ENCODE measurements around the gene BAIAP2. TPM values are rescaled to one million over a fixed set of nuclear protein-coding genes. Genes with fewer than 3 reads are reported as not detected.

The BAIAP2 gene
- polyA plus RNA-seq, 1 donor from 2014 or later, result 17.5 TPM

GRCh38 chr17:81018044-81018802 lies 16.7 kb upstream of the BAIAP2 start:
- TF ChIP-seq SMC3 (conservative IDR thresholded peaks at IDR 0.05; ENCODE audit: poor library complexity), result no peak
- no peak for TF ChIP-seq TAF1 (IDR thresholded peaks at IDR 0.05; ENCODE audit: low read depth)
- TF ChIP-seq EZH2 (IDR thresholded peaks at IDR 0.05; ENCODE audit: borderline replicate concordance, insufficient read depth, low read length, poor library complexity, severe bottlenecking), result no peak
- no peak for TF ChIP-seq REST (IDR thresholded peaks at IDR 0.05; ENCODE audit: borderline replicate concordance)
- no peak for TF ChIP-seq MXI1 (conservative IDR thresholded peaks at IDR 0.05; ENCODE audit: poor library complexity, severe bottlenecking)
- no peak for TF ChIP-seq POLR2AphosphoS5 (IDR thresholded peaks at IDR 0.05)
- no peak for TF ChIP-seq RAD21 (conservative IDR thresholded peaks at IDR 0.05)
- TF ChIP-seq CTCF (IDR thresholded peaks at IDR 0.05; ENCODE audit: poor library complexity, severe bottlenecking), result no peak
- TF ChIP-seq EP300 (conservative IDR thresholded peaks at IDR 0.05; ENCODE audit: poor library complexity, severe bottlenecking), result no peak
- Histone ChIP-seq H4K20me1 (ENCODE audit: insufficient read depth) (no peaks in the 10 kb centered on the region), H3K27ac (ENCODE audit: low read length) (no peak overlapping the region), H2AFZ (ENCODE audit: low read depth, low read length) (no peak overlapping the region), H3K9me3 (ENCODE audit: low read length) (peaks cover 3% of the 10 kb centered on the region), H3K27me3 (ENCODE audit: insufficient read depth, low read depth, low read length) (no peaks in the 10 kb centered on the region), H3K9me2 (ENCODE audit: insufficient read depth, low read length) (no peaks in the 10 kb centered on the region), H3K36me3 (ENCODE audit: insufficient read depth, low read length) (no peaks in the 10 kb centered on the region), H3K4me2 (ENCODE audit: low read length) (no peak overlapping the region), H3K79me2 (replicated peaks; ENCODE audit: insufficient read depth, low read length) (no peaks in the 10 kb centered on the region), H3F3A (ENCODE audit: insufficient read depth, low read length, poor library complexity, severe bottlenecking) (no peaks in the 10 kb centered on the region), H3K9ac (ENCODE audit: low read length) (no peak overlapping the region), H3K4me3 (ENCODE audit: low read length) (peak overlapping the region; percentile 32)

GRCh38 chr17:81019563-81020442 lies 15.1 kb upstream of the BAIAP2 start:
- Histone ChIP-seq H3K36me3 (ENCODE audit: insufficient read depth, low read length) (no peaks in the 10 kb centered on the region), H4K20me1 (ENCODE audit: insufficient read depth) (no peaks in the 10 kb centered on the region), H3K4me2 (ENCODE audit: low read length) (no peak overlapping the region), H3K9me2 (ENCODE audit: insufficient read depth, low read length) (no peaks in the 10 kb centered on the region), H3K27ac (ENCODE audit: low read length) (no peak overlapping the region), H3F3A (ENCODE audit: insufficient read depth, low read length, poor library complexity, severe bottlenecking) (no peaks in the 10 kb centered on the region), H3K4me3 (ENCODE audit: low read length) (no peak overlapping the region), H3K9me3 (ENCODE audit: low read length) (peaks cover 3% of the 10 kb centered on the region), H3K27me3 (ENCODE audit: insufficient read depth, low read depth, low read length) (no peaks in the 10 kb centered on the region), H3K79me2 (replicated peaks; ENCODE audit: insufficient read depth, low read length) (no peaks in the 10 kb centered on the region), H3K9ac (ENCODE audit: low read length) (no peak overlapping the region), H2AFZ (ENCODE audit: low read depth, low read length) (no peak overlapping the region)
- TF ChIP-seq EZH2 (IDR thresholded peaks at IDR 0.05; ENCODE audit: borderline replicate concordance, insufficient read depth, low read length, poor library complexity, severe bottlenecking) (no peak), SMC3 (conservative IDR thresholded peaks at IDR 0.05; ENCODE audit: poor library complexity) (no peak), MXI1 (conservative IDR thresholded peaks at IDR 0.05; ENCODE audit: poor library complexity, severe bottlenecking) (no peak), EP300 (conservative IDR thresholded peaks at IDR 0.05; ENCODE audit: poor library complexity, severe bottlenecking) (no peak), POLR2AphosphoS5 (IDR thresholded peaks at IDR 0.05) (no peak), RAD21 (conservative IDR thresholded peaks at IDR 0.05) (no peak), TAF1 (IDR thresholded peaks at IDR 0.05; ENCODE audit: low read depth) (no peak), REST (IDR thresholded peaks at IDR 0.05; ENCODE audit: borderline replicate concordance) (no peak)
